Suprapubic skin (tissue), 4 donors: ENCODE data around the gene VSIR. TPM values are rescaled to one million over a fixed set of nuclear protein-coding genes. Genes with fewer than 3 reads are reported as not detected.

Experiments used
- DNase-seq, 2 donors: peaks; one replicate each; pipeline ENCODE4 v3.0.0-alpha.2; 2019; ENCODE audit warnings: low spot score in 2 of 2
- H3K27ac ChIP-seq: fragments of 200-600 bp; sonication (generic); one replicate; pipeline ENCODE4 v1.5.1; 2019
- H3K27me3 ChIP-seq: fragments of 200-600 bp; sonication (generic); one replicate; pipeline ENCODE4 v1.5.1; 2019
- H3K36me3 ChIP-seq: fragments of 200-600 bp; sonication (generic); one replicate; pipeline ENCODE4 v1.5.1; 2019
- H3K4me1 ChIP-seq: fragments of 200-600 bp; sonication (generic); one replicate; pipeline ENCODE4 v1.5.1; 2019
- H3K4me3 ChIP-seq: fragments of 200-600 bp; sonication (generic); one replicate; pipeline ENCODE4 v1.5.1; 2019; ENCODE audit warnings: mild to moderate bottlenecking
- H3K9me3 ChIP-seq: fragments of 200-600 bp; sonication (generic); one replicate; pipeline ENCODE4 v1.5.1; 2019
- EP300 ChIP-seq: sonication (generic); formaldehyde crosslinking; IDR thresholded peaks from one replicate; pipeline ENCODE4 v1.6.1; 2017; ENCODE audit warnings: antibody characterized with exemption
- POLR2A ChIP-seq, 2 donors: fragments of 450-650 bp; IDR thresholded peaks; one replicate each; pipeline ENCODE4 v1.6.1; 2017; ENCODE audit warnings: antibody characterized with exemption in 2 of 2, mild to moderate bottlenecking in 2 of 2, moderate library complexity in 2 of 2
- POLR2AphosphoS5 ChIP-seq, 3 donors: sonication (generic); formaldehyde crosslinking; IDR thresholded peaks; one replicate each; pipeline ENCODE4 v1.6.1; 2017; ENCODE audit warnings: antibody characterized with exemption in 3 of 3
- WGBS: methylation state at CpG from one replicate; pipeline ENCODE4 v1.1.5; 2018; 5-methylcytosine and 5-hydroxymethylcytosine counted together
- total RNA-seq, 4 donors: library from RNA; depleted of rRNA; stranded (reverse); fragments of >200 nt; gene quantifications; one replicate each; pipeline ENCODE4 v1.1.0, GENCODE V29; 2016
- TF ChIP-seq, protein P1 (sequence below), 2 donors: fragments of 200-600 bp in 1 of 2; fragments of 450-650 bp in 1 of 2; sonication (generic) in 1 of 2; IDR thresholded peaks; one replicate each; pipeline ENCODE4 v1.5.1; 2016 to 2019; ENCODE audit warnings: antibody characterized with exemption in 2 of 2, mild to moderate bottlenecking in 1 of 2, moderate library complexity in 1 of 2

VSIR gene
- total RNA-seq, 4 donors from 2014 or later: 16.3 to 50.7 (median 33.6) TPM

DNA sequence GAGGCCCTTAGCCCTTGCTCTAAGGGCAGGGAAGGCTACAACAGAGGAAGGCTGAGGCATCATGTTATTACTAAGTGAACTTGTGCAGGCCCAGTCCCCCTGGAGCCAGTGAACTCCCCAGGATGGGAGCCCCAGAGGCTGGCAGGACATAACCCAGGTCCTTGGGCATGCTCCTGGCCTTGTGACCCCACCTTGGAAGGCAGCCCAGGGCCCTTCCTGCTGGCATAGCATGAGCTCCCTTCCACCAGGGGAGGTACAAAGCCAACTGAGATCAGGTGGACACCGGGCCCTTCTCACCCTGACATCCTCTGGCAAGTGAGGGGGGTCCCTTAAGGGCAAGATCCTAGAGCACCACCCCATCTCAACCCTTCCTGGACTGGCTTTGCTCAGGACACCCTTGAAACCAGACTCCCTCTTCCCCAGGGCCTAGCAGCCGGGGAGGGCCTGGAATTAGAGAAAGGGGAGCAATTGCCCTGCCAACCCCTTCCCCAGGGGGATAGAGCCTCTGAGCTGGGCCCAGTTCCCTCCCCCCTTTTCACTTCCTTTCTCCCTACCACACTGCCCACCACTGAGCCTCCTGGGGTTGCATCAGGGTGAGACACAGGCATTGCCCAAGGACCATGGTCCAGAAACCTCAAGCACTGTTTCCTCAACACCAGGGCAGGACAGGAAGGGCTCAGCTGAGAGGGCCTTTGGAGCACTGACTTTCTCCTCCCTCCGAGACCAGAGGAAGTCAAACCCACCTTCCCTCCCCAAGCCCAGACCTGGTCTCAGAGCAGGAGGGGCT is 1.8 kb upstream of the VSIR start:
- 83% methylated on average over 1 of the region's 3 CpGs for WGBS
- Histone ChIP-seq H3K36me3 (no peaks in the 10 kb centered on the region), H3K27ac (no peak overlapping the region), H3K4me3 (no peak overlapping the region), H3K4me1 (peaks cover 46% of the 10 kb centered on the region), H3K9me3 (no peaks in the 10 kb centered on the region), H3K27me3 (no peaks in the 10 kb centered on the region)
- DNase-seq: no peak
- TF ChIP-seq, protein P1, sequence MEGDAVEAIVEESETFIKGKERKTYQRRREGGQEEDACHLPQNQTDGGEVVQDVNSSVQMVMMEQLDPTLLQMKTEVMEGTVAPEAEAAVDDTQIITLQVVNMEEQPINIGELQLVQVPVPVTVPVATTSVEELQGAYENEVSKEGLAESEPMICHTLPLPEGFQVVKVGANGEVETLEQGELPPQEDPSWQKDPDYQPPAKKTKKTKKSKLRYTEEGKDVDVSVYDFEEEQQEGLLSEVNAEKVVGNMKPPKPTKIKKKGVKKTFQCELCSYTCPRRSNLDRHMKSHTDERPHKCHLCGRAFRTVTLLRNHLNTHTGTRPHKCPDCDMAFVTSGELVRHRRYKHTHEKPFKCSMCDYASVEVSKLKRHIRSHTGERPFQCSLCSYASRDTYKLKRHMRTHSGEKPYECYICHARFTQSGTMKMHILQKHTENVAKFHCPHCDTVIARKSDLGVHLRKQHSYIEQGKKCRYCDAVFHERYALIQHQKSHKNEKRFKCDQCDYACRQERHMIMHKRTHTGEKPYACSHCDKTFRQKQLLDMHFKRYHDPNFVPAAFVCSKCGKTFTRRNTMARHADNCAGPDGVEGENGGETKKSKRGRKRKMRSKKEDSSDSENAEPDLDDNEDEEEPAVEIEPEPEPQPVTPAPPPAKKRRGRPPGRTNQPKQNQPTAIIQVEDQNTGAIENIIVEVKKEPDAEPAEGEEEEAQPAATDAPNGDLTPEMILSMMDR (IDR thresholded peaks at IDR 0.05): no peak
- TF ChIP-seq POLR2A (IDR thresholded peaks at IDR 0.05) (no peak), EP300 (no peak), POLR2AphosphoS5 (IDR thresholded peaks at IDR 0.05) (no peak)

DNA sequence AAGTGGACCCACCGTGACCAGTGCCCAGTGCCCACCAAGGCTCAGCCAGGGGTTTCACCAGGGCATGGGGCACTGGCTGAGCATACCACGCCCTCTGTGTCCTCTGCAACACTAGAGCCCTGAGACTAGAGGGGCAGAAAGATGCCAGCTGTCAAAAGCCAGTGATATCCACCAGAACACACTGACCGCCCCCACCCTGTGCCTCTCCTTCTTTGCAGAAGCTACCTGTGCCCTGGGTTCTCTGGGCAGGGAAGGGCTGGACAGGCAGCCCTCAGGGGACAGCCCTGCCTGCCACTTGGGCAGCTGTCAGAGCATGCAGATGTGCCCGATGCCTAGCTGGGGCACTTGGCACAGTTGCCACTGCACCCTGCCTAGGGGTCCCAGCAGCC is 494 bp downstream of the VSIR start:
- Histone ChIP-seq H3K9me3 (no peaks in the 10 kb centered on the region), H3K27me3 (no peaks in the 10 kb centered on the region), H3K27ac (peak overlapping the region; percentile 88), H3K4me3 (peak overlapping the region; percentile 73), H3K36me3 (no peaks in the 10 kb centered on the region), H3K4me1 (peaks cover 64% of the 10 kb centered on the region)
- no peak for TF ChIP-seq POLR2A (IDR thresholded peaks at IDR 0.05)
- TF ChIP-seq POLR2AphosphoS5 (IDR thresholded peaks at IDR 0.05): no peak
- TF ChIP-seq, protein P1 (IDR thresholded peaks at IDR 0.05): no peak
- TF ChIP-seq EP300: no peak
- WGBS: 40% methylated on average over 1 of the region's 4 CpGs
- no peak for DNase-seq

DNA sequence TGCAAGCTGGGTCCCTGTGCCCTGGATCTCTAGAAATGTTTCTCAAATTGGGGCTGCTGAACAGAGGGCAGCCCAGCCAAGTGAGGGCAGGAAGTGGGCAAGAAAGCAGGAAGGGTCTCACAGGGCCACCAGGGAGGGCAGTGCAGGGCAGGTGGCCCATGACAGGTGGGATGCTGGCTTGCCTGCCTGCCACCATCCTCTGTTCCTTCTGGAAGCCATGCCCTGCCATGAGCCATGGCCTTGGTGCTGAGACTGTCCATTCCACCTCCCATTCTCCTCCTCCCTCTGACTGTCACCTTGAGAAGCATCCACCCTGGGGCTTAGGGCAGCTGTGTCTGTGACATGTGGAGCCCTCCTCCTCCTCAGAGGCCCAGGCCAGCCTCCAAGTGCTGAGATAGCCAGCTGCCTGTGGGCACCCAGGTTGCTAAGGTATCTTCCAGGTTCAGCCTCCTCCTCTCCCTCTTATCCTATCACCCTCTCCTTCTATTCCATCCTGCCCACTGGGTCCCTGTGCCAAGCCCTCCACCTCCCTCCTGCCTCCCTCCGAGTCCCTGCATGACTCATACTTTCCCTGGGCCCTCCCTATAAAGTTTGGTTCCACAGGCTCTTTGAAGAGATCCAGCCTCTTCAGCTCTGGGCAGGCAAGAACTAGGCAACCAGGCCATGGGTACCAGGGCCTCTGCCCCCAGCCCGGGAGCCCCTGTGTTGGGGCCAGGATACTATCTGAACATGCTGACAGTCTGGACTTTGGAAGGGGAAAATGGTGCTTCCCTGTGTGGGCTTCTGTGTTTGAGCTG is 1.3 kb downstream of the VSIR start:
- Histone ChIP-seq H3K4me3 (peak overlapping the region; percentile 73), H3K4me1 (peaks cover 72% of the 10 kb centered on the region), H3K36me3 (no peaks in the 10 kb centered on the region), H3K27ac (peak overlapping the region; percentile 88), H3K9me3 (no peaks in the 10 kb centered on the region), H3K27me3 (no peaks in the 10 kb centered on the region)
- peak in 1 of 2 donors; percentile 87 for DNase-seq
- 4% methylated on average over 2 of the region's 2 CpGs for WGBS
- TF ChIP-seq, protein P1 (IDR thresholded peaks at IDR 0.05): no peak
- TF ChIP-seq POLR2AphosphoS5 (IDR thresholded peaks at IDR 0.05) (peak in 2 of 3 donors; percentile 54 to 62), POLR2A (IDR thresholded peaks at IDR 0.05) (peak in 1 of 2 donors; percentile 32)

DNA sequence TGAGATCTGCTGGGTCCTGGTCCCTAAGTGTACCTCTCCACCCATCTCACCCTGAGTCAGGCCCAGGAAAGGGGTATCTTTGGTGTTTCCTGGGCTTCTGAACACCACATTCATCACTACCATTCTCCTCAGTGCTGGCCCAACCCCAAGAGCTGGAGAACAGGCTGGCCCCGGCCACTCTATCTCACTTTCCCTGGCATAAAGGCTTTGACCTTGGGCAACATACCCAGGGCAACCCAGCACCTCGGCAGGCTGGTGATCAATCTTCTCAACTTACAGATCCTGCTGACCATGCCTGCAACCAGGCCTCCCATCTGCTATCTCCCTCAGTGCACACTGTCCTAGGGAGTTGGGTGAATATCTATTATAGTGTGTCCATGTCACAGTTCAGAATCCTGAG is 2.1 kb downstream of the VSIR start:
- Histone ChIP-seq H3K27ac (peak overlapping the region; percentile 88), H3K4me3 (peak overlapping the region; percentile 73), H3K36me3 (no peaks in the 10 kb centered on the region), H3K4me1 (peaks cover 81% of the 10 kb centered on the region), H3K27me3 (no peaks in the 10 kb centered on the region), H3K9me3 (no peaks in the 10 kb centered on the region)
- TF ChIP-seq, protein P1 (IDR thresholded peaks at IDR 0.05): no peak
- no peak for TF ChIP-seq POLR2A (IDR thresholded peaks at IDR 0.05)
- no peak for TF ChIP-seq POLR2AphosphoS5 (IDR thresholded peaks at IDR 0.05)
- TF ChIP-seq EP300: no peak
- no peak for DNase-seq
- 38% methylated on average over 2 of the region's 2 CpGs for WGBS

DNA sequence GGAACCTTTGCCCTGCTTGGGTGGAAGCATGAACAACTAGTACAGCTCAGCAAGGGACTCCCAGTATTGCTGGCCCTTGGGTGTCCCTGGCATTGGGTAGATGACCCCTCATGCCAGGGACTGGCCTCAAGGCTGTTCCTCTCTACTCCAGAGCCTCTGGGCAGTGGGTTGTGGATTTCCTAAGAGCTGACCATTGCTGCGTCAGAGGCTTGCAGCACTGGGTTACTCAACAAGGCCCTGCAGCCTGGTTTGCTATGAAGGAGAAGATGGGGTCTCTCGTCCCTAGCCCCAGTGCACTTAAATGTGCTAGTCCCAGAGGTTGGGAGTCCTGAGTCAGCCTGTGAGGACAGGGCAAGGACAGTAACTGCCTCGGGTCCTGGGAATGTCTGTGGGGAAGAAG is 2.5 kb downstream of the VSIR start:
- DNase-seq: no peak
- H3K27ac ChIP-seq: peak overlapping the region; percentile 88
- H3K9me3 ChIP-seq: no peaks in the 10 kb centered on the region
- H3K4me1 ChIP-seq: peaks cover 85% of the 10 kb centered on the region
- WGBS: 100% methylated on average over 1 of the region's 3 CpGs
- H3K4me3 ChIP-seq: peak overlapping the region; percentile 73
- H3K27me3 ChIP-seq: no peaks in the 10 kb centered on the region
- H3K36me3 ChIP-seq: no peaks in the 10 kb centered on the region
- TF ChIP-seq POLR2A (IDR thresholded peaks at IDR 0.05) (no peak), POLR2AphosphoS5 (IDR thresholded peaks at IDR 0.05) (no peak), EP300 (no peak)
- TF ChIP-seq, protein P1 (IDR thresholded peaks at IDR 0.05): no peak
